Measurements from ENCODE around the gene RELT.

- no peak for TF ChIP-seq CTCF (conservative IDR thresholded peaks at IDR 0.05; ENCODE audit: low read depth, low read length)
- TF ChIP-seq EZH2phosphoT487 (IDR thresholded peaks at IDR 0.05; ENCODE audit: borderline replicate concordance, low read length): no peak
- no peak for TF ChIP-seq EZH2 (IDR thresholded peaks at IDR 0.05; ENCODE audit: low read length, unreplicated experiment)
These were observed 12.9 kb downstream of the RELT start for GRCh38 chr11:73389134-73389525.

All from PC-3 (cell line).